Stimulated activated CD4-positive, alpha-beta T cell treated with anti-CD3 and anti-CD28 coated beads, Interleukin-15, amount 100 ng/mL, for 1 hour (primary cell): ENCODE results near the gene STK32C.
A peak's percentile ranks its signal among the peaks of the same experiment; 100 is the strongest.
"Not testable (repeated sequence)": the region's sequence is repeated elsewhere in the genome, so short reads cannot be mapped to it uniquely, and the experiment has no call there.

Source experiments
- DNase-seq, 2 donors: peaks; one replicate each; pipeline ENCODE4 v3.0.0-alpha.2; 2020; ENCODE audit warnings: low read depth in 1 of 2, low spot score in 1 of 2

STK32C gene

DNA sequence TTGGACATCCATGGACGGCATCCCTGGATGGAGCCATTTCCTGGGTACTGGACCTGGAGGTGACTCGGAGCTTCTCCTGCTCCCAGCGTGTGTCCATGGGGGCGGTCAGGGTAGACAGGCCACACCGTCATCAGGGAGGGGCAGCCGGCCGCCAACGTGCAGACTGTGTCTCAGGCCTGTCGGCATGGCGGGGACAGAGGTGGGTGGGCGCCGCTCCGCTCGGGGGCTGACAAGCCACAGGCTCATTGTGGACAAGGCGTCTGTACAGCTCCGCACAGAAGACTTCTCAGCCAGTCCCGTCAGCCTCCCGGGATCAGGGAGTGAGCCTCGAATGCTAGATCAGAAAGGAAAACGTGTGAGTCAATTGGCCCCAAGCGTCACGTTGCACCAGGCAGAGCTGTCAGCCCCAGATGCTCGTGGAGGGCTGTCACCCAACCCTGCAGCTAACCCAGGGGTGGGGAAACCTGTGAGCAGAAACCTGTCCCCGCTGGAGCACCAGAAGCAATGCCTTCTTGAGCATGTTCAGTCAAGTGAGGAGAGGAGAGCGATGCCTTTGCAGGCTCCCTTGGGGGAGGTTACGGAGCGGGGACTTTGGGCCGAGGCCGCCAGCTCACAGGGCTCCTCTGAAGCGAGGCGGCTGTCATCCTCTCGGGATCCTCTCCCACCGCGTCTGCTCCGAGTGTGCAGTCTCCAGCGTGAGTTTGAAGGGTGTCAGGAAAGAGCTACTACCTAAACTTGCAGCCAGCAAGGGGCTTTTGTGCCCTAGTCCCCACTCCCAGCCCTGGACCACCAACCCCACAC, 137.0 kb downstream of the STK32C start:
- no peak for DNase-seq

DNA sequence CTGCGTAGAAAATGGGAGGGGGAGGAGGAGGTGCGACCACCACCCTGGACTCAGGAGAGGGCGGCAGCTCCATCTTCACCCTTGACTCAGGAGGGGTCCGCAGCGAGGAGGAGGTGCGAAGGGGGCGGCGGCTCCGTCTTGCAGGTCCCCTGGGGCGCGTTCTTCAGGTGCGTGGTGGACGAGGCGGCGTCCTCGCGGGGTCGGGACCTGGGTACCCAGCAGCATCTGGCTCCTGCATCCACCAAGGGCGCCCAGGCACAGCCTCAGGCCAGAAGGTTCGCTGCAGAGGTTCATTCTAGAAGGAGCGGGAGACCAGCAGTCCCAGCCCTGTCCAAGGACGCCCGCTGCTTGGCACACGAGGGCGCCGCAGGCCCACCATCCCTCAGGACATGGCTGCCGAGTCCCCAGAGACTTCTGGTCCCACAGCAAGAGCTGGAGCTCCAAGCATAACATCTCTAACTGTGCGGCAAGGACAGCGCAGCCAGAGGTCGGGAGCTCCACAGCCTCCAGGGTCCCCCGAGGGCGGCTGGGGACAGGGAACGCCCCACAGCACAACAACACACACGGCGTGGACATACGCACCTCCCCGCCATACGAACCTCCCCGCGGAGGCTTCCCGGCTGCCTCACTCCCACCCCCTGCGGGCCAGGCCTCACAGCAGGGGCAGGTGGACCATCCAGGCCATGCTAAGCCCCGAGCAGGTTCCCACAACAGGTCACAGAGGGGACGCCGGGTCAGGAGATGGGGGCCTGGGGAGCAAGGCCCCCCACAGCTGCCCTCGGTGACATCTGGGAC, 137.8 kb downstream of the STK32C start:
- no peak for DNase-seq

DNA sequence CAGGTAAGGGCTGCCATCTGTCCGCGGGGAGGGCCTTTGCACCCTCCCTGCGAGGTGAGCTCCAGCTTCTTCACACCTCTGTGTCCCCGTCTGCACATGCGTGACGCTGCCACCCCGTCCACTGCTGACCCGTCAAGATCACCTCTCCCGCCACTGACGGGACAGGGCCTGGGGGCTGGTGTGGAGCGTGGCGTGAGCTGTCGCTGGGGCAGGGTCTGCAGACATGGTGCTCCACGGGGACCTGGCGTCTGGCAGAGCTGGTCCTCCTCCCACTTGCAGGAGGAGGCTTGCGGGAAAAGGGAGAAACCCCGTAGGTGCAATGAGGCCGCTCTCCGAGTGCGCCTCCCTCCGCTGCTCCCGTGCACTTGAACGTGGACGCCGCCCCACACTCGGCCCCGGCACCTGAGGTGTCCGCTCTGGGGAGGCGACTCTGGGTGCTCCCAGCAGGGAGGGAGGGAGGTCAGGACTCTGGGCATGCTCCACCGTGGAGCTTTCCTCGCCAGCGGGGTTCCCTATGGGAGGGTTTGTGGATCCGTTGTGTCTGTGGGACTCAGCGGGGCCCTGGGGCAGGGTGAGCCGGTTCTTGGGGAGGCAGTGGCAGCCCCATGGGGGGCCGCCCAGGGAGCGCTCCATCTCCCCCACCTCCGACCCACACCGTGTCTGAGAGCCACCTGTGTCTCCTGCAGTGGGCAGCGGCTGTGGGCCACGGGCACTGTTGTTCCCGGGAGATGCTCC, 138.6 kb downstream of the STK32C start:
- DNase-seq: no peak

DNA sequence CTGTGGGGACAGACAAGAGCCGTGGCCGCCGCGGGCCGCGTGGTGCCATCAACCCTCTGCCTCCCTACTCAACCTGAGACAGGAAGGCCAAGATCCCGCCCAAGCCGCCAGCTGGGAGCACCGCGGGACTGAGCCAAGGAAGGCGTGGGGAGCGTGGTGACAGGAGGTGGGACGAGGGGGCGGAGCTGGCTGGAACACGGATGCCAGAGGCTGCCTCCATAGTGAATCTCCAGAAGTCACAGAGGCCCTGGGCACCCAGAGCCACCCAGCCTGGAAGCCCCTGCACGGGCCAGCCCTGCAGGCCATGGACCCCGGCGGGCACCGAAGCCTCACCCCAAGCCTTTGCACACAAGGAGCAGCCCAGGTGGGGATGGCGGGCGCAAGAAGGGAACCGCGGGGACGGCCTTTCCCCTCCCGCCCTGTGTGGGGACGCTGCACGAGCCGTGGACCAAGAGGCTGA, 139.1 kb downstream of the STK32C start:
- no peak for DNase-seq

DNA sequence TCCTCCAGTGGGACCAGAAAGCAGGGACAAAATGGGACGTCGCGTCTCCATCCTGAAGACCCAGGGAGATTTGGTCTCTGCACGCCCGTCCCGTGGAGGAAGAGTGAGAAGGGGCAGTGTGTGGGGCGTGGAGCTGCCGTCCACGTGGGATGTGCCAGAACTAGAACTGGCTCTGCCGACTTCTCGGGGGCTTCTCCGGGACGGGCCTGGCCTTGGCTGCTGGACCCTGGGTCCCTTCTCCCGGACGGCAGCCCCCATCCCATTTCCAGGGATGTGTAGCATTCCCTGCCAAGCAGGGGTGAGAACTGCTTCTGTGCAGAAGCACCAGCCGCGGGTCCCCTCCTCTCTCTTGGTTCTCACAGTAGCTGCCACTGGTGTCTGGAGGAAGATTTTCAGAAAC, 139.8 kb downstream of the STK32C start:
- no peak for DNase-seq

DNA sequence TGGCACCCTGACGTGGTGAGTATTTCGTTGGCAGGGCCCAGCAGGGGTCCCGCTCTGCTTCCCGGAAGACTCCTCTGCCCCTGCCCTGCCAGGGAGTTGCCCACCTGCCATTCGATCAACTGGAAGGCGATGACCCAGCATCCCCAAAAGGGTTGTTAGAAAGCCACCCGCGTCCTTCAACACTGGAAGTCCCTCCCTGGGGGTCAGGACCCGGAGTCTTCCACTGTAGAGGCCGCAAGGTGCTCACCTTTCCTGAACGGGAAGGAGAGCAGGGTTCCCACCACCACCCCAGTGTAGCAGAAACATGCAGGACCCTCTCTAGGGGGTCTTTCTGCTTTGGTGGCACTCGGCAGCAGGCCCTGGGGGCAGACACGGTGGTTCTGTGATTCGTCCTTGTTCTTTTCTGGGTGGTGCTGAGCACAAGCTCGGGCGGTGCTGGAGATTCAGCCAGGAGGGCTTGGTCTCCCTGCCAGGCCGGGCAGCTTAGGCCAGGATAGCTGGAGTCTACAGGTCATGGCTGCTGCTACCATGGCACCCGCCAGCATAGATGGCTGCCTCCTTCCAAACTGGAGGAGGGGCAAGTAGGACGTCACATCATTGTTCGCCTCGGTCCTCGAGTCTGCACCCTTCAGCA, 140.6 kb downstream of the STK32C start:
- DNase-seq: no peak

DNA sequence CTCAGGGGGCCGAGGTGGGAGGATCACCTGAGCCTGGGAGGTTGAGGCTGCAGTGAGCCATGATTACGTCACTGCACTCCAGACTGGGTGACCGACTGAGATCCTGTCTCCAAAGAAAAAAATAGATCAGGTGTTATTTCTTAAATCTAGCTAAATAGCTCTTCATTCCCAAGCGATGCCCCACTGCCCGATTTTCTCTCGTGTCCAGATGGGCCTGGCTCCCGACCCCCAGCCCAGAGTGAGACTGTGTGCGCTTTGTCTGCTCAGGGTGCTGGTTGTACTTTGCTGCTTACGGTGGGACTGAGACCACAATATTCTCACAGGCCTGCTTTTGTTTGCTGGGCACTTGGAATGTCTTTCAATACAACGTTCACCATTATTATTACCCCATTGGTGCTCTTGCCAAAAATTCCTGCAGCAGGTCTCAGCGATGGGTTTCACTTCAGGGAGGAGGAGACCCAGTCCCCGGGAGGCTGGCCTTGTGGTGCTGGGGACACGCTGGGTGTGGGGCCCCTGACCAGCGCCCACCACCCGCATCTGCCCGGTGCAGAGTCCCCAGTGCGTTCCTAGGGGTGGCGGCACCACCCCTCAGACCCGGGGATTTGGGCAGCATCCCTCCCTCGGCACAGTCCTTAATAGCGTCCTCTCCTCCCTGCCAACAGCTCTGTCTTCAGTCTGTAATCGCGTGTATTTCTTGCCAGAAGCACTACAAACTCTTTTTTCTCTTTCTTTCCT, 141.4 kb downstream of the STK32C start:
- DNase-seq: no peak

DNA sequence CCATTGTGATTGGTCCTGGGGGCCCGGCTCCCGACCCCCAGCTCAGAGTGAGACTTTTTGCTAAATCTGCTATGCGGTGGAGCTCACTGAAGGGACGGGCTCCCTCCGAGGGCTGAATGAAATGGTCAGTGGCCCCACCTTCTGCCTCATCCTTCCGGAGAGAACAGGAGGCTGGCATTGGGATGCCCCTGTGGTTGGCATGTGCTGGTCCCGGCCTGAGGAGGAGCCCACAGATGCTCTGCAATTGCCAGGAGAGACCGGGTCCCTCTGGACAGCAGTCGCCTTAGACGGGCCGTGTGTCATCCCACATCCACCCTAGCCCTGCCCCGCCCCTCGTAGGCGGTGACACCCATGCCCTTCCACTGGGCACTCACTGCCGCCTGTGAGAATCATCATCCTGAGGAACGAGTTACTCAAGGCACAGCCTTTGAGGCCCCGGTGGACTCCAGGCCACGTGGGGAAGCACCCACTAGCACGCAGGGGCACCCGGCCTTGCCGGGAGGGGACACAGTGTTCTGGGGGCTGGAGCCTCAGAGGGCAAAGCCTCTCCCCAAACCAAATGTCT, 142.3 kb downstream of the STK32C start:
- DNase-seq: no peak

DNA sequence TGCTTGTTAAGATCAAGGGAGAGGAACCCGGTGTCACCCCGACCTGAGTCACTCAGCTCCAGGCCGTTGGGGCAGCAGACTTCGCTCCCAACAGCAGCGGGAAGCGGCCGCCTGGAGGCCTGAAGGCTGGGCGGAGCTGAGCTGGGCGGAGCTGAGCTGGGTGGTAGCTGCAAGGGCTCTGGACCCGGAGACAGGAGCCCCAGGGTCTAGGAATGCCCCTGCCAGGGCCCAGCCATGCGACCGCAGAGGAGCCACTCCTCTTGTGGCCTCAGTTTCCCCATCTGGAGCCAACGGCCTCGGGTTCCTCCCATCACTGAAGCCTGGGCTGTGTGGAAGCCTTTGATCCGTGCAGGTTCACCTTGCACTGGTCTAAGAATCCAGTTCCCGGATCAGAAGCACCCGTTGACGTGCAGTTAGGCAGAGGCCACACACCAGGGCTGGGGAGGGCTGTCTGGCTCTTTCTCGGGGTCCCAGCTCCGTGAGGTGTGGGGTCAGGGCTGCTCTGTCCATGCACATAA, 142.9 kb downstream of the STK32C start:
- DNase-seq: no peak

DNA sequence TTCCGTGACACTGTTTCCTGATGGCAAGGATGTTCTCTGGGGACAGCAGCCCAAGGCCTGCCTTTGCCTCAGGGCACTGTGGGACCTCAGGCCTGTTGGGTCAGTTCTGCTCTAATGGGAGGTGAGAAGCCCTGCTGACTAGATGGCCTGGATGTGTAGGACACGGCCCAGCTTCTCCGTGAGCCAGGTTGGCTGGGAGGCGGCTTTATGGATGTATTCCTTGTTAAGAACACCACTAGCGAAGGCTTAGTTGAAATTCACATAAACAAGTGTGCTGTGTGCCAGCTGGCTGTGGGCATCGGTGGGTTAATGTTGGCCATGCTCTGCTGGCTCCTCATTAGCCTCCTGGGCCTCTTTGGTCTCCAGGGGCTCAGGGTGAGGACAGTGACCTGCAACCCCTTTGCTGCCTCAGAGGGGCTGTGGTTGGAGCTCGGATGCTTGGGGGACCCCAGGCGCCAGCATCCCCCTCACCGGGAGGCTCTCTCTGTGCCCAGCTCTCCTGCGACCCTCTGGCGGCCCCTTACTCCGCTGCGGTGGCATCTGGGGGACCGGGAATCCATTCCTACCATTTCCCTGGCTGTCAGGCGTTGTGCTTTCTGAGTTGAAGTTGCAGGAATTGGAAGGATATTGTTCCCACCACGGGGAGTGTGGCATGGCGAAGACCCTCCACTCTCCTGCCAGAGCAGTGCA, 143.8 kb downstream of the STK32C start:
- DNase-seq: no peak

DNA sequence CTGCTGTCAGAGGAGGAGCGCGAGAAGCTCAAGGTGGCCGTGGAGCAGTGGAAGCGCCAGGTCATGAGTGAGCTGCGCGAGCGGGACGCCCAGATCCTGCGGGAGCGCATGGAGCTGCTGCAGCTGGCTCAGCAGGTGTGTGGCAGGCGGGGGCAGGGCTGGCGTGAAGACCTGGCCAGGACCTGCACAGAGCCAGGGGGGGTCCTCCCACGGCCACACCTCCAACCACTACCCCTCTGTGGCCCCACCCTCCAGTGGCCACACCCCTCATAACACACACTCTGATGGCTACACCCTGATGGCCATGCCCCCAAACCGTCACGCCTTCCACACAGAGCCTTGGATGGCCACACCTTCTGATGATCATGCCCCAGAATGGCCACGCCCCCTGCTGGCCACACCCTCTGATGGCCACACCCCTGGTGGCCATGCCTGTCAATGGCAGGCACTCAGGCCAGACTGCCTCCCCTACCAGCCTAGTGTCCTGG, 144.4 kb downstream of the STK32C start:
- peak in 1 of 2 donors; percentile 33 for DNase-seq

DNA sequence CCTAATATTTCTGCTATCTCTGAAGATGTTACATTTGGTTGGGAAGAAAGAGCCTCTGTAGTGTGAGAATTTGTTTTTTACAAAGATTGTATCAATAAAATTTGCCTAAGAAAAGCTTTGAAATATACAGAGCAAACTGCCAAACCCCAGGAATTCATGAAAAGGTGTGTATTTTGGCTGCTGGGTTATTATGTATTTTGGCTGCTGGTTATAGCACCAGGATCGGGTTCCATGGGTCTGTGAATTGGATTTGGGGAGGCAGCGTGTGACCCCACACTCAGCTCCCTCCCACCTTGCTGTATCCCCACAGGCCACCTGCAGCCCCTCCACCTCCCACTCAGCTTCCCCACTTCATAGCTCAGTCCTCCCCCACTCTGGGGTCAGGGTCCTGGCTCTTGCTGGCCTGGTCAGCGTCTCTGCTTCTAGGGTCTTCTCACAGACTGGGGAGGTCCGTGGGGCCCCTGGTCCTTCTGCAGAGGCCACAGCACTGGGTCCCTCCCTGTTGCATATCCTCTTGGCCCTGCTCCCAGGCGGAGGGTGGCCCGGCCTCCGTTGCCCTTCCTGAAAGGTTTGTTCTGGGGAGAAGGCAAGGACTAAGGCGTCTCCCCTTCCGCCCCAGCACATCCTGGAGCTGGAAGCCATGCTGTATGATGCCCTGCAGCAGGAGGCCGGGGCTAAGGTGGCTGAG, 145.0 kb downstream of the STK32C start:
- DNase-seq: no peak

DNA sequence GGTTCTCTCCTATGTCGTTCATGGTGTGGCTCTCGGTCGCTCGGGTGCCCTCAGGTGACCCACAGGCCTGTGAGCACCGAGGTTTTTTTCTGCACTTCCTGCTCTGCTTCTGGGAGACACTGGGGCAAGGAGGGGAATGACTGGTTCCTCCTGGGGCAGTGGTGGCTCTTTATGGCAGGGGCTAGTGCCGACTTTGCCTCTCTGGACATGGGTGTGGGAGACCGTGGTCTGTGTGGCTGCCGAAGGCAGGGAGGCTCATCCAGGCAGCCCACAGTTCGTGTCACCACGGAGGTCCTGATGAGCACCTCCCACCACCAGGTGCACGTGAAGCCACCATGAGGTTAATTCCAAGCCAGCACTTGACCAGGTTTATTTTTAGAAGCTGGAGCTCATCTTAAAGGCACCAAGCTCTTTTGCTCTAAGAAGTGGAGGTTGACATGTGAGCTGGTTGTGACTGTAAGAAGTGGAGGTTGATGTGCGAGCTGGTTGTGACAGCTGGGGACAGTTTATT, 145.7 kb downstream of the STK32C start:
- no peak for DNase-seq

DNA sequence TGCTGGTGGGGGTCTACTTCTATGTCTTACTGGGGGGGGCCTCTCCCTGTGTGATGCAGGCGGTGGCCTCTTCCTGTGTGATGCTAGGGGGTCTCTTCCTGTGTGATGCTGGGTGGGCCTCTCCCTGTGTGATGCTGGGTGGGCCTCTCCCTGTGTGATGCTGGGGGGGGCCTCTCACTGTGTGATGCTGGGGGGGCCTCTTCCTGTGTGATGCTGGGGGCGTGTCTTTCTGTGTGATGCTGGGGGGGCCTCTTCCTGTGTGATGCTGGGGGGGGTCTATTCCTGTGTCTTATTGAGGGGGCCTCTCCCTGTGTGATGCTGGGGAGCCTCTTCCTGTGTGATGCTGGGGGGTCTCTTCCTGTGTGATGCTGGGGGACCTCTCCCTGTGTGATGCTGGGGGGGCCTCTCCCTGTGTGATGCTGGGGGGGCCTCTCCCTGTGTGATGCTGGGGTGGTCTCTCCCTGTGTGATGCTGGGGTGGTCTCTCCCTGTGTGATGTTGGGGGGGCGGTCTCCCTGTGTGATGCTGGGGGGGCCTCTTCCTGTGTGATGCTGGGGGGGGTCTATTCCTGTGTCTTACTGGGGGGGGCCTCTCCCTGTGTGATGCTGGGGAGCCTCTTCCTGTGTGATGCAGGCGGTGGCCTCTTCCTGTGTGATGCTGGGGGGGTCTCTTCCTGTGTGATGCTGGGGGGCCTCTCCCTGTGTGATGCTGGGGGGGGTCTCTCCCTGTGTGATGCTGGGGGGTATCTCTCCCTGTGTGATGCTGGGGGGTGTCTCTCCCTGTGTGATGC, 146.7 kb downstream of the STK32C start:
- not testable (repeated sequence) for DNase-seq

DNA sequence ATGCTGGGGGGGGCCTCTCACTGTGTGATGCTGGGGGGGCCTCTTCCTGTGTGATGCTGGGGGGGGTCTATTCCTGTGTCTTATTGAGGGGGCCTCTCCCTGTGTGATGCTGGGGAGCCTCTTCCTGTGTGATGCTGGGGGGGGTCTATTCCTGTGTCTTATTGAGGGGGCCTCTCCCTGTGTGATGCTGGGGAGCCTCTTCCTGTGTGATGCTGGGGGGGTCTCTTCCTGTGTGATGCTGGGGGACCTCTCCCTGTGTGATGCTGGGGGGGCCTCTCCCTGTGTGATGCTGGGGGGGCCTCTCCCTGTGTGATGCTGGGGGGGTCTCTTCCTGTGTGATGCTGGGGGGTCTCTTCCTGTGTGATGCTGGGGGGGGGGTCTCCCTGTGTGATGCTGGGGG, 147.5 kb downstream of the STK32C start:
- DNase-seq: not testable (repeated sequence)

DNA sequence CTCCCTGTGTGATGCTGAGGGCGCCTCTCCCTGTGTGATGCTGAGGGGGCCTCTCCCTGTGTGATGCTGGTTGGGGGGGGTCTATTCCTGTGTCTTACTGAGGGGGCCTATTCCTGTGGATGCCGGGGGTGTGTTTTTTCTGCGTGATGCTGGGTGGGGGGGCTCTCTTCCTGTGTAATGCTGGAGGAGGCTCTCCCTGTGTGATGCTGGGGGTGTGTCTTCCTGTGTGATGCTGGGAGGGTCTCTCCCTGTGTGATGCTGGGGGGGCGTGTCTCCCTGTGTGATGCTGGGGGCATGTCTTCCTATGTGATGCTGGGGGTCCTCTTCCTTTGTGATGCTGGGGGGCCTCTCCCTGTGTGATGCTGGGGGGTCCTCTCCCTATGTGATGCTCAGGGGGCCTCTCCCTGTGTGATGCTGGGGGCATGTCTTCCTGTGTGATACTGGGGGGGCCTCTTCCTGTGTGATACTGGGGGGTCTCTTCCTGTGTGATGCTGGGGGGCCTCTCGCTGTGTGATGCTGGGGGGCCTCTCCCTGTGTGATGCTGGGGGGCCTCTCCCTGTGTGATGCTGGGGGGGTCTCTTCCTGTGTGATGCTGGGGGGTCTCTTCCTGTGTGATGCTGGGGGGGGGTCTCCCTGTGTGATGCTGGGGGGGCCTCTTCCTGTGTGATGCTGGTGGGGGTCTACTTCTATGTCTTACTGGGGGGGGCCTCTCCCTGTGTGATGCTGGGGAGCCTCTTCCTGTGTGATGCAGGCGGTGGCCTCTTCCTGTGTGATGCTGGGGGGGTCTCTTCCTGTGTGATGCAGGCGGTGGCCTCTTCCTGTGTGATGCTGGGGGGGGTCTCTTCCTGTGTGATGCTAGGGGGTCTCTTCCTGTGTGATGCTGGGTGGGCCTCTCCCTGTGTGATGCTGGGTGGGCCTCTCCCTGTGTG, 148.2 kb downstream of the STK32C start:
- DNase-seq: not testable (repeated sequence)

DNA sequence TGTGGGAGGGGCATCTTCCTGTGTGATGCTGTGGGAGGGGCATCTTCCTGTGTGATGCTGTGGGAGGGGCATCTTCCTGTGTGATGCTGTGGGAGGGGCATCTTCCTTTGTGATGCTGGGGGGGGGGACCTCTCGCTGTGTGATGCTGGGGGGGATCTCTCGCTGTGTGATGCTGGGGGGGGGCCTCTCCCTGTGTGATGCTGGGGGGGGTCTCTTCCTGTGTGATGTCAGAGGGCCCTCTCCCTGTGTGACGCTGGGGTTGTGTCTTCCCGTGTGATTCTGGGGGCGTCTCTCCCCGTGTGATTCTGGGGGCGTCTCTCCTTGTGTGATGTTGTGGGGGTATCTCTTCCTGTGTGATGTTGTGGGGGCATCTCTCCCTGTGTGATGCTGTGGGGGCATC, 148.9 kb downstream of the STK32C start:
- DNase-seq: no peak
